Ishikawa (cell line): Measurements from ENCODE around the gene TCF7L2.

ENCODE experiments used
- CEBPB ChIP-seq: IDR thresholded peaks from 2 replicates; pipeline ENCODE4 v1.6.1; 2012
- CREB1 ChIP-seq: IDR thresholded peaks from 2 replicates; pipeline ENCODE4 v1.6.1; 2012; ENCODE audit warnings: low read depth
- EP300 ChIP-seq: IDR thresholded peaks from 2 replicates; pipeline ENCODE4 v1.6.1; 2012; ENCODE audit warnings: borderline replicate concordance
- FOXM1 ChIP-seq: IDR thresholded peaks from 2 replicates; pipeline ENCODE4 v1.6.1; 2012; ENCODE audit warnings: low read depth, borderline replicate concordance
- NFIC ChIP-seq: IDR thresholded peaks from 2 replicates; pipeline ENCODE4 v1.6.1; 2012
- RAD21 ChIP-seq: IDR thresholded peaks from 2 replicates; pipeline ENCODE4 v1.6.1; 2012; ENCODE audit warnings: low read depth
- TAF1 ChIP-seq: IDR thresholded peaks from 2 replicates; pipeline ENCODE4 v1.6.1; 2012; ENCODE audit warnings: low read depth, mild to moderate bottlenecking
- TEAD4 ChIP-seq: IDR thresholded peaks from 2 replicates; pipeline ENCODE4 v1.6.1; 2012
- YY1 ChIP-seq: IDR thresholded peaks from 2 replicates; pipeline ENCODE4 v1.6.1; 2012; ENCODE audit warnings: low read depth
- TF ChIP-seq, protein P1 (sequence below): IDR thresholded peaks from 2 replicates; pipeline ENCODE4 v1.6.1; 2012; ENCODE audit warnings: low read depth, mild to moderate bottlenecking

DNA sequence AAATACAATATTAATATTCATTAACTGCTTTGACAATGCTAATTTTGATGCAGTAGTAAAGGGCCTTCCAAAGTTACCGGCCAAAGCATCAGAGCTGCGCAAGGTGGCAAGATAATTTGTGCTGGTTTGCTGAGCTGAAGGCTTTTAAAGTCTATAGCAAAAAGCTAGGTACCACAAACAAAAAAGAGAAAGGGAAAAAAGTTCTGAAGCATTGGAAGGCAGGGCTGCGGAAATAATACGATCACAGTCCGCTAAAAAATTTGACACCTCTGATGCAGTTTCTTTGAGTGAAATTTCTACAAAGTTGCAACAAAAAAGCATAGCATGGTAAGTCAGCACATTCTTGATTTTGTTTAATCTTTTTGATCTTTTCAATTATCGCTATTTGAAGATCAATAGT is 175.6 kb downstream of the TCF7L2 start:
- TF ChIP-seq TAF1: no peak
- TF ChIP-seq NFIC: no peak
- TF ChIP-seq, protein P1, sequence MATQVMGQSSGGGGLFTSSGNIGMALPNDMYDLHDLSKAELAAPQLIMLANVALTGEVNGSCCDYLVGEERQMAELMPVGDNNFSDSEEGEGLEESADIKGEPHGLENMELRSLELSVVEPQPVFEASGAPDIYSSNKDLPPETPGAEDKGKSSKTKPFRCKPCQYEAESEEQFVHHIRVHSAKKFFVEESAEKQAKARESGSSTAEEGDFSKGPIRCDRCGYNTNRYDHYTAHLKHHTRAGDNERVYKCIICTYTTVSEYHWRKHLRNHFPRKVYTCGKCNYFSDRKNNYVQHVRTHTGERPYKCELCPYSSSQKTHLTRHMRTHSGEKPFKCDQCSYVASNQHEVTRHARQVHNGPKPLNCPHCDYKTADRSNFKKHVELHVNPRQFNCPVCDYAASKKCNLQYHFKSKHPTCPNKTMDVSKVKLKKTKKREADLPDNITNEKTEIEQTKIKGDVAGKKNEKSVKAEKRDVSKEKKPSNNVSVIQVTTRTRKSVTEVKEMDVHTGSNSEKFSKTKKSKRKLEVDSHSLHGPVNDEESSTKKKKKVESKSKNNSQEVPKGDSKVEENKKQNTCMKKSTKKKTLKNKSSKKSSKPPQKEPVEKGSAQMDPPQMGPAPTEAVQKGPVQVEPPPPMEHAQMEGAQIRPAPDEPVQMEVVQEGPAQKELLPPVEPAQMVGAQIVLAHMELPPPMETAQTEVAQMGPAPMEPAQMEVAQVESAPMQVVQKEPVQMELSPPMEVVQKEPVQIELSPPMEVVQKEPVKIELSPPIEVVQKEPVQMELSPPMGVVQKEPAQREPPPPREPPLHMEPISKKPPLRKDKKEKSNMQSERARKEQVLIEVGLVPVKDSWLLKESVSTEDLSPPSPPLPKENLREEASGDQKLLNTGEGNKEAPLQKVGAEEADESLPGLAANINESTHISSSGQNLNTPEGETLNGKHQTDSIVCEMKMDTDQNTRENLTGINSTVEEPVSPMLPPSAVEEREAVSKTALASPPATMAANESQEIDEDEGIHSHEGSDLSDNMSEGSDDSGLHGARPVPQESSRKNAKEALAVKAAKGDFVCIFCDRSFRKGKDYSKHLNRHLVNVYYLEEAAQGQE: no peak
- TF ChIP-seq EP300: no peak
- no peak for TF ChIP-seq FOXM1
- TF ChIP-seq CEBPB: no peak
- no peak for TF ChIP-seq YY1
- TF ChIP-seq RAD21: no peak
- no peak for TF ChIP-seq TEAD4
- no peak for TF ChIP-seq CREB1
